DND-41 (cell line): Measurements from ENCODE around the gene ANXA4.

Experiments
- EZH2 ChIP-seq: IDR thresholded peaks from 3 replicates; pipeline ENCODE4 v1.6.1; 2012; ENCODE audit warnings: borderline replicate concordance, low read depth, mild to moderate bottlenecking, moderate library complexity, low read length, inconsistent platforms; ENCODE audit not compliant: severe bottlenecking
- TF ChIP-seq, protein P1 (sequence below): IDR thresholded peaks from 2 replicates; pipeline ENCODE4 v1.5.1; 2012; ENCODE audit warnings: borderline replicate concordance, low read length, moderate library complexity, mild to moderate bottlenecking; ENCODE audit not compliant: poor library complexity, severe bottlenecking; ENCODE audit errors: extremely low read depth

DNA sequence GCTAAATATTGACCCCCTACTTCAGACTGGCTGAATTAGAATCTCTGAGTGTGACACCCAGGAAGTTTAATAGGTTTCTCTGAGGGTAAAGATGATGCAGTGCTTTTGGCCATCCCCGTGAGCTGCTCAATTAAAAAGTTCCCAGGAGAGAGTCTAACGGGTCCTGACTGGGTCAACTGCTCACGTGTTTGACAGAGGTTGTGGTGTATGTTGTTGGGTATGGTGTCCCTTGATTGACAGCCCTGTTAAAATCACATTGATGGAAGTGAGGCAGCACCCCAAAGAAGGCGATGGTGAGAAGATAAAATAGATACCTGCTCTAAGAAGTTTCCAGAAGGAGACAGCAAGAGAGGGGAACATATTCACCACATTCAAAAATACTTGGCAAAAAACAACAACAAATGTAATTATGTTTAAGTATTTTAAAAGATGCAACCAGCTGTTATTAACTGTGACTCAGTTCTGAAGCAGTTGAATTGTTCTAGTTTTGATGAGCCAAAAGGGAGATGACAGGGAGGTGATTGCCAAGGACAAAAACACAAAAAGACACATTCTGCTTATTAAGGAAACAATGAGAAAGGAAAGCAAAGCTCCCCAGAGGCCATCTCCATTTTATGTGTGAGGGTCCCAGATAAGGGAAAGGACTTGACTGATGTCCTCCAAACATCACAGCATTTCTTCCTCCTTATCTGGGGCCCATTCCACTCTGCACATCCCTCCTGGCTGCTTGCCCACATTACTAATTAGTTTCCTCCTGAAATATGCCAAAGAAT, 76.0 kb downstream of the ANXA4 start:
- TF ChIP-seq, protein P1, sequence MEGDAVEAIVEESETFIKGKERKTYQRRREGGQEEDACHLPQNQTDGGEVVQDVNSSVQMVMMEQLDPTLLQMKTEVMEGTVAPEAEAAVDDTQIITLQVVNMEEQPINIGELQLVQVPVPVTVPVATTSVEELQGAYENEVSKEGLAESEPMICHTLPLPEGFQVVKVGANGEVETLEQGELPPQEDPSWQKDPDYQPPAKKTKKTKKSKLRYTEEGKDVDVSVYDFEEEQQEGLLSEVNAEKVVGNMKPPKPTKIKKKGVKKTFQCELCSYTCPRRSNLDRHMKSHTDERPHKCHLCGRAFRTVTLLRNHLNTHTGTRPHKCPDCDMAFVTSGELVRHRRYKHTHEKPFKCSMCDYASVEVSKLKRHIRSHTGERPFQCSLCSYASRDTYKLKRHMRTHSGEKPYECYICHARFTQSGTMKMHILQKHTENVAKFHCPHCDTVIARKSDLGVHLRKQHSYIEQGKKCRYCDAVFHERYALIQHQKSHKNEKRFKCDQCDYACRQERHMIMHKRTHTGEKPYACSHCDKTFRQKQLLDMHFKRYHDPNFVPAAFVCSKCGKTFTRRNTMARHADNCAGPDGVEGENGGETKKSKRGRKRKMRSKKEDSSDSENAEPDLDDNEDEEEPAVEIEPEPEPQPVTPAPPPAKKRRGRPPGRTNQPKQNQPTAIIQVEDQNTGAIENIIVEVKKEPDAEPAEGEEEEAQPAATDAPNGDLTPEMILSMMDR = no peak
- TF ChIP-seq EZH2 = no peak
